HG03442 (cell line): ENCODE data around the gene MEX3A.
"Not testable (repeated sequence)": the region's sequence is repeated elsewhere in the genome, so short reads cannot be mapped to it uniquely, and the experiment has no call there.

Source experiments
- ATAC-seq: cut with Tn5 transposase; IDR thresholded peaks from one replicate; pipeline ENCODE4 v1.9.1; 2021; ENCODE audit warnings: mild to moderate bottlenecking, moderate library complexity; ENCODE audit not compliant: unreplicated experiment

MEX3A gene

DNA sequence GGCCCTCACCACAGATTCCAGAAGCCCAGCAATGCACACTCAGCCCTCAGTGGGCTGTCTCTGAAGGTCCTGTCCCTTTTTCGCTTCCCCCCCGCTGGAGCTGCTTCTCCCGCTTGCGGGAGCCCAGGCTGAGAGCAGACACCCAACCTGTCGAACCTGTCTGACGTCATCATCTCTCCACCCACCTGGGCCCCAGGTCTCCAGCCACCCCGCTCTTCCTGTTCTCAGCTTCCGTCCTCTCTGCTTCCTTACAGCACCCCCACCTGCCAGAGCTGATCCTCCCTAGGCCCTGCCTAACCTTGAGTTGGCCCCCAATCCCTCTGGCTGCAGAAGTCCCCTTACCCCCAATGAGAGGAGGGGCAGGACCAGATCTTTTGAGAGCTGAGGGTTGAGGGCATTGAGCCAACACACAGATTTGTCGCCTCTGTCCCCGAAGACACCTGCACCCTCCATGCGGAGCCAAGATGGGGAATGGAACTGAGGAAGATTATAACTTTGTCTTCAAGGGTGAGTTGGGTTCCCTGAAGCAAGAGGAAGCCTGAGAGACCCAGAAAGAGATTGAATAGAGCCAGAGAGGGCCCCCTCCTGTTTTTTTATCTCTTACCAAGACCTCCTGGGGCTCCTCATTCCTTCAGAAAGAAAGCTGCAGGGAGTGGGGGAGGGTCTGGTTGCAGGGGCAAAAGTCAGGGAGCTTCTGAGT lies 21.2 kb downstream of the MEX3A start, which contains the start of gene RAB25:
RAB25 (plus strand) TSS at position 224 of the 700 bp plus-strand sequence; CDS start at position 465, 241 bp downstream.
- ATAC-seq, result no peak

GRCh38 chr1:156056326-156056849 lies 25.9 kb downstream of the MEX3A start:
- ATAC-seq, result no peak

DNA sequence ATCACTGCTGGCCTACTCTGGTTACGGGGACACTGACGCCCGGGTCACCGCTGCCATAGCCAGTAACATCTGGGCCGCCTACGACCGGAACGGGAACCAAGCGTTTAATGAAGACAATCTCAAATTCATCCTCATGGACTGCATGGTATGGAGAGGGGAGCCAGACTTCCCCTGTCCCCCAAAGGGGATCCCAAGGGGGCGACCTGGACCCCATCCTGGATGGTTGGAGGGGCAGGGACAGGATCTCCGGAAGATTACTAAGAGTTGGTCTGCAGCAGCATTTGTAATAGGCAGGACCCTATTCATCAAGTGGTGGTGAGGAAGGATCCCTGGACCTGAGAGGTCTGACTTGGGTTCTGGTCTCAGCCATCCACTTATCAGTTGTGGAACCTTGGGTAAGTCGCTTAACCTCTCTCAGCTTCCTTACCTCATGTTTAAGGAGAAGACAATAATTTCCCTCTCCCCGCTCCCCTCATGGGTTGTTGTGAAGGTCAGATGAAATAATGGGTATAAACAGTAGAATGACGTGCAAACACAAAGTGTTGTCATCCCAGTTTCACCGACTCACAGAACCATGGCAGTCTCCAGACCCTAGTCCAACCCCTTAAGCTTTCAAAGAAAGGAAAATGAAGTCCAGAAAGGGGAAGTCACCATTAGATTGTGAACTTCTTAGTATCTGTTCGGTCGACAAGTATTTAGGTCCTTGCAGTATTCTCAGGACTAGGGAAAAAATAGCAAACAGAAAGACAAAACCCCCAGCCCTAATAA lies 26.8 kb downstream of the MEX3A start:
- no peak for ATAC-seq

- ATAC-seq, result peak; percentile 63
Observed at GRCh38 chr1:156054500-156055280, 27.6 kb downstream of the MEX3A start, which contains the start of gene LAMTOR2. Gene LAMTOR2 (plus strand): TSS chr1:156054782. CDS start chr1:156054890, 108 bp downstream.

DNA sequence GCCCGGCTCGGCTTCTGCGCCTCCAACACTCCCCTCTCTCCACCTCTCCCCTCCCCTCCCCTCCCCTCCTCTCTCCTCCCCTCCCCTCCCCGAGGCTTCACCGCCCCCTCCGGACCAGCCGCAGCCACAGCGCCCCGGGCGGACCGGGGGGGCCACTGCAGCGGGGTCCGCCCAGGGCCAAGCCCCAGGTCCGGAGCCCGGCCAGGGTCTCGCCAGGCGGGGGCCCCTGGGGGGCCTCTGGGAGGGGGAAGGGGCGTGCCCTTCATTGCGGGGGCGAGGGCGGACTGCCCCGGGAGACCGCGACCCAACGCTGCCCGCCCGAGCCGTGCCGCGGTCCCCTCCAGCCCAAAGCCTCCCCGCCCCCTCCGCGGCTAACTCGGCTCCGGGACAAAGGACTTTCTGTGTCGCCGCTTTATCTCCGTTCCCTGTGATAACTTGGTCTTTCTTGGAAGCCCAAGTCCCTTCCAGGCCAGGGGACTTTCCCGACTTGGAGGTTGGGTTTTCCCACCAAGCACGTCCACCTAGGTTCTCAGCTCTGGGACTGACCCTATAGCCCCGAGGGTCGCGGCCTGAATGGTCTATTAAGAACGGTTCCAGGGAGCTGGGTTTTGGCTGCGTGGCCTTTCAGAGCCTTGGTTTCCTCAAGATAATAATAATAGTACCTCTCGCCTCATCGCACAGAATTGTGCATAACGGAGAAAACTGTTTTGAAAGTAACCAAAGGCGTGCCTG lies 28.3 kb downstream of the MEX3A start, which contains the start of gene UBQLN4:
UBQLN4 (minus strand) TSS at position 31 of the 732 bp plus-strand sequence. CDS start 97 bp downstream, outside the sequence.
- peak; percentile 48 for ATAC-seq

DNA sequence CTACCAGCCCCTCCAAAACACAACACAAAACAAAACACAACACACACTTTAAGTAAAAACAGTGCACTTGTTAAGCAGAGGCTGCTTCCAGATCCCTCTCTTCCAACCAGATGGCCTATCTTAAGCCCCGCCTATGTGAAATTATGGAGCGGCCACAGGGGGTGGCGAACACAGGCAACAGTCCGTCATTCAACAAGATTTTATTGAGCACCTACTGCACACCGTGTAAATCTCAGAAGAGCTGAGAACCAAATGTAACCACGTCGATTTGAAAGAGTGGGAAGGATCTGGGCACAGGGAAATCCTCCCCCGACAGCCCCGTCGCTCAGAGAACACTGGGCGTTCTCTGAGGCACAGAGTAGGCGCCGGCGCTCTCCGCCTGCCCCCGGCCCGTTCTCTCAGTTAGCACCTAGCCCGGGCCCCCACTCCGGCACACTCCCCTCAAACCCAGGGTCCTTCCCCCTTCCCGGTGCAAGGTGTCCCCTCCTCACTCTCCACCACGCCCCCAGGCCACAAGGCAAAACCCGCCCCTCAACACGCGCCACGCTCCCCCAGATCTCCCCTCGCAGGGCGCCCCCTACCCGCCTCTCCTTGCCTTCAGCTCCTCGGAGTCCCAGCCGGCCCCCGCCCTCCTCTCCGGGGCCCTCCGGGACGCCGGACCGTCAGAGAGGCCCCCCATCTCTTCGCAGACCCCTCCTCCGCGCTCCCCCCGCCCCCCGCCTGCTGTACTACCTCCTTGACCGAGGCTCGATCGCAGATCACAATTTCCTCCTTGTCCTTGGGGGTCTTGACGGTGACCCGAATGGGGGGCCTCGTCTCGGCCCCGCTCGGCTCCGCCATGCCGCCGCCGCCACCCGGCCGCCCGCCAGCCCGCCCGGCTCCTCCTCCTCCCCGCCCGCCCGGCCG lies 29.1 kb downstream of the MEX3A start:
- ATAC-seq, result no peak

- no peak for ATAC-seq
Observed at GRCh38 chr1:156051011-156051725, 31.1 kb downstream of the MEX3A start.

DNA sequence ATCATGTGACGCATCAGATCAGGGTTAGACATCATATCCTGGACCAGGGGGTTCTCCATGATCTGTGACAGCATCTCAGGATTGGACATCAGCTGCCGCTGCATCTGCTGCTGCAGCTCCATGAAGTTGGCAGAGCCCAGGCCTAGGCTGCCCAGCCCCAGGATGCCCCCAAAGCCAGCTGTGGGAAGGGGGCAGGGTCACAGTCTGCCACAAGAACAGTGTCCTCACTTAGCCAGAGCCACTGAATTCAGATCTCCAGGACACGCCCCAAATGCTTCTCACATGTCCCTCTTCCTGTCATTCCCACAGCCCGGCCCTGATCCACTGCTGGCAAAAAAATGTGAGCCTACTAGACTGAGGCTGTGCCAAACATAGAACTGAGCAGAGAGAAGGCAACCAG lies 31.9 kb downstream of the MEX3A start:
- ATAC-seq, result no peak

- ATAC-seq, result no peak
Observed at GRCh38 chr1:156048663-156049258, 33.5 kb downstream of the MEX3A start.

DNA sequence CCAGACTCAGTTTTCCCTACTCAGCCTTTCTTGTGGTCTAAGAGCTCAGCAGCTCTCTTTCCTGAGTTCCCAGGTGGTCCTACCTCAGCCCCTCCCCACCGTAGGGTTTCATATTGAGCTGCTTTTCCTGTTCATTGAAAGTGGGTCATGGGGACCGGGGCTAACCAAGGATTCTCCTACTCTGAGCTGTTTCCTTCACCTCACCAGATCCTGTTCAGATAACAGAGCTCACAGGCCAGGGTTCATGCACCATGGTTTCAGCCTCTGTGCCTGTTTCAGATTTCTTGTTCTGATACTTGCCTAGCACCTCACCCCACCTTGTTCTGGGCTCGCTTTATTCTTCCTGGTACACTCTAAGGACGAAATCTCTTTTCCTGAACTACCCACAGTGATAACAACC lies 37.2 kb downstream of the MEX3A start:
- ATAC-seq, result no peak

DNA sequence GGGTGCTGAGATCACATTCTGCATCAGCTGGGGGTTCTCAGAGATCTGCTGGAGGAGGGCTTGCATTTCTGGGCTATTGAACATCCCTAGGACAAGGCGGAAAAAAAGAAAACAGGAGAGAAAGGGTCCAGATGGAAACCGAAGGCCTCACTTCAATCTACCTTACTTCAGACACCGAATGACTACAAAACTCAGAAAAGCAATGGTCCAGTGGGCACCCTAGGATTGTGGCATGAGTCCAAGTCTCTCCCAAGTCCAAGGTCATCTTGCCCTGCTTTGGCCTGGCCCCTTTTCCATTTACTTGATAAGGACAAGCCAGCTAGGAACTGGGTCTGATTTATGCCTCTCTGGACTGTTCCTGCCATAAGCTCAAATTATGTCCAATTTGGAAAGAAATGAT lies 39.4 kb downstream of the MEX3A start:
- ATAC-seq, result no peak

GRCh38 chr1:156034991-156035390 lies 47.3 kb downstream of the MEX3A start:
- not testable (repeated sequence) for ATAC-seq

- no peak for ATAC-seq
Observed at GRCh38 chr1:156033011-156033410, 49.3 kb downstream of the MEX3A start.

GRCh38 chr1:156026588-156026987 lies 55.7 kb downstream of the MEX3A start:
- no peak for ATAC-seq

DNA sequence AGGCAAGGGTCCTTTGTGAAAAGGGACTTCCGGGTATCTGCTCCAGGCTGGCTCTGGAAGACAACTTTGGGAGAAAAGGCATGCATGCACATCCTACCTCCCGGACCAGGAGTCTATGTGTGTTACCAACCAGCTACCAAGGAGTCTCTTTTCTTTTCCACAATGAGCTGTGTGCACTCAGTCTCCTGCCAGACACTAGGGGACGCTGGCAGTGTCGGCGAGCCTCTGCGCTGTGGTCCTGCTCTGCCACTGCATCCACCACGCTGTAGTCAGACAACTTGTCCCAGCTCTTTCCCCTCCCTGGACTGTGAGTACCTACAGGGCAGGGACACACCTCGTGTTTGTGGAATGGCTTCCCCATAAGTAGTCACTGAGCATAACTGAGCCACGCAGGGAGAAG lies 56.4 kb downstream of the MEX3A start:
- no peak for ATAC-seq

GRCh38 chr1:156024801-156025200 lies 57.5 kb downstream of the MEX3A start:
- no peak for ATAC-seq
